HG02885 (cell line): ENCODE measurements around the gene CSRP1.
"Not testable (repeated sequence)": the region's sequence is repeated elsewhere in the genome, so short reads cannot be mapped to it uniquely, and the experiment has no call there.

ENCODE experiments used
- ATAC-seq: cut with Tn5 transposase; IDR thresholded peaks from one replicate; pipeline ENCODE4 v1.9.1; 2021; ENCODE audit warnings: mild to moderate bottlenecking; ENCODE audit not compliant: unreplicated experiment, poor library complexity

The CSRP1 gene

GRCh38 chr1:201506557-201507359 is at the start of gene CSRP1:
Gene CSRP1 (minus strand): TSS chr1:201507123. CDS start chr1:201496303, 10,820 bp downstream.
- ATAC-seq, result peak; percentile 88

GRCh38 chr1:201555593-201555945 is 48.6 kb upstream of the CSRP1 start:
- no peak for ATAC-seq

DNA sequence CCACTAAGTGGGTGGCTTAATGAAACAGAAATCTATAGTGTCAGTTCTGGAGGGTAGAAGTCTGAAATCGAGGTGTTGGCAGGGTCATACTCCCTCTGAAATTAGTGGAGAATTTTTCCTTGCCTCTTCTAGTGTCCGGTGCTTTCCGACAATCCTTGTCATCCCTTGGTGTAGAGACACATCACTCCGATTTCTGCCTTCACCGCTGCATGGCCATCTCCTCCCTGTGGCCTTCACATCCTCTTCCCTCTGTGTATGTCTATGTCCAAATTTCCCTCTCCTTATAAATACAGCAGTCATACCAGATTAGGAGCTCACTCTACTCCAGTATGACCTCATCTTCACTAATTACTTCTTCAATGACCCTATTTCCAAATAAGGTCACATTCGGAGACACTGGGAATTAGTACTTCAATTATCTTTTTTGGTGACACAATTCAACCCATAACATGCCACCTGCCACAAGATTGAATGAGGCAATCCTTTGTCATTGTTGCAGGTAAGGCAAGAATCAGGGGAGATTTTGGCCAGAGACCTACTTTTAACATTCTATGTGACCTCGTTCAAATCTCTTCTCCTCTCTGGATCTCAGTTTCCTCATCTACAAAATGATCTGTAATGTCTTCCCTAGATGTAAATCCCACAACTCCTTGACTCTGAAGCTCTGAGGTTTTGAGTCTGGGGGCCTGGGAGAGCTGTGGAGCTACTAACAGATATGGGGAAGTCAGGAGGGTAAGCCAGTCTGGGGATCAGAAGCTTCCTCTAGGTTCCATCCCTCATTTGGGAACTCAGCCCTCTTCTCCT is 48.1 kb upstream of the CSRP1 start:
- ATAC-seq, result no peak

- ATAC-seq, result no peak
Observed at GRCh38 chr1:201554190-201554600, 47.3 kb upstream of the CSRP1 start.

- ATAC-seq, result no peak
Observed at GRCh38 chr1:201553496-201554189, 46.7 kb upstream of the CSRP1 start.

DNA sequence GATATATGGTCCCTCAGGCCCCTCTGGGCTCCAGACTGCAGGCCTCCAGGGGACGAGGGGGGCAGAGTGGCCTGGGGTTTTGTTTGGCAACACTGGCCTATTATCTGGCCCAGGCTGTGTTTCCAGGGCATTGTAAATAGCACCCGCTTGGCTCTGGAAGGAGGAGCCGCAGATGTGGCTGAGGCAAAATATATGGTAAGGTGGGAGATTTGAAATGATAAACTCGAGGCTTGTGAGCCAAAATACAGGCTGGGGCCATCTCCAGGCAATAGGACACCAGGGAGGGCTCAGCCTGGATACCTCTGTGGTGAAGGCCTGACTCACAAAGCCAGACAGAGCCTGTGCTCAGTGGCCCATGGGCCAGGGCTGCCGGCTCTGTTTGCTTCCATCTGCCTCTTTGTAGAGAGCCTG is 46.0 kb upstream of the CSRP1 start:
- ATAC-seq, result no peak

DNA sequence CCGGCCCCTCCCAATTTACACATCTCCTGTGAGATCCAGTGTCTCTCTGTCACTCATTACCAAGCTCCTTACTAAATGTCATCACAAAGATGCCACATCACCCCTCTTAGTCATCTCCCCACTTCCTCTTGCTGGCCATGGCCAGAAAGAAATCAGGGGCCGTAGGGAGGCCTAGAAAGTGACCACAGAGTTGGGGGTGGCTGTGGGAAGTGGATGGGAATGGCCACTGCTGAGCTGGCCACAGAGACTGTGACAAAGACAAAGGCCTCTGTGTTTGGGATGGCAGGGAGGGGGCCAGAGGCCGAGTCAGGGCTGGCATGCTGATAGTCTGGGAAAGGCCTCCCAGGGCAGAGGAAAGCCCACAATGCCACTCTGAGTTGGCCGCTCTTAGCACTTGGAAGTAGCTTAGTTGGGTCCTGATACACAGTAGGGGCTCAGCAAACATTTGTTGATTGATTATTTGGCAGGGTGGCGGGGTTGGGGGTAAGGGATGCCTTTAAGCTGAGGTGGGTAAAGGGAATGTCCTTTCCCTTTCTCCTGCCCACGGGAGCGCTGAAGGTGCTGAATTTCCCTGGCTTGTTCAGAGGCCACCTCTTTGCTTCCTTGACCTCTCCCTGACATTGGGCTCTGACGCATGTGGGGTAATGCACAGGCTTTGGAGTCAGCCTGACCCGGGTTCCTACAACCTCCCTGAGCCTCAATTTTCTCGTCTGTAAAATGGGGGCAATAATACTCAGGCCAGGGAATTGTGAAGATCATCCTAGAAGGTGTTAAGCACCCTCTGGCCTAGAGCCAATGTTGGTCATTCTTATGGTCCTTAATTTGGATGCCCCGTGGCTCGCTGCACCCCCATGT is 45.2 kb upstream of the CSRP1 start:
- ATAC-seq, result no peak

DNA sequence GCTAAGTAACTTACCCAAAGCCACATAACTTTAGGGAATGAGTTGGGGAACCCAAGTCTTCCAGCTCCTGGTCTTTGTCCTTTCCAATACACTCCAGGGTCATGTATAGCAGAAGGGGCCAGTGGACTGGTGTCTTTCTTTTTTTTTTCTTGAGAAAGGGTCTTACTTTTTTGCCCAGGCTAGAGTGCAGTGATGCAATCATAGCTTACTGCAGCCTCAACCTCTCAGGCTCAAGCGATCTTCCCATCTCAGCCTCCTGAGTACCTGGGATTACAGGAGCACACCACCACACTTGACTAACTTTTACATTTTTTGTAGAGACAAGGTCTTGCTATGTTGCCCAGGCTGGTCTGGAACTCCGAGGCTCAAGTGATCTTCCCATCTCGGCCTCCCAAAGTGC is 44.2 kb upstream of the CSRP1 start:
- no peak for ATAC-seq

DNA sequence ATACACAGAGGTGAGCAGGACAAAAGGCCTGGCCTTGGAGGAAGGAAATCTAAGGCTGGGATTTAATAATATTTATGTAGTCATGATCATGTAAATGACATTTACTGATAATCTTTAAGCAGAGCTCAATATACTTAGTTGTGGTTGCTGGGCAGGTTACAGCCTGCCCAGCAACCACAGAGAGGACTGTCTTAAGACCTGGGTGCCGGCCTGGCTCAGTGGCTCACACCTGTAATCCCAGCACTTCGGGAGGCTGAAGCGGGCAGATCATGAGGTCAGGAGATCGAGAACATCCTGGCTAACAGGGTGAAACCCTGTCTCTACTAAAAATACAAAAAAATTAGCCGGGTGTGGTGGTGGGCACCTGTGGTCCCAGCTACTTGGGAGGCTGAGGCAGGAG is 42.6 kb upstream of the CSRP1 start:
- ATAC-seq, result not testable (repeated sequence)

DNA sequence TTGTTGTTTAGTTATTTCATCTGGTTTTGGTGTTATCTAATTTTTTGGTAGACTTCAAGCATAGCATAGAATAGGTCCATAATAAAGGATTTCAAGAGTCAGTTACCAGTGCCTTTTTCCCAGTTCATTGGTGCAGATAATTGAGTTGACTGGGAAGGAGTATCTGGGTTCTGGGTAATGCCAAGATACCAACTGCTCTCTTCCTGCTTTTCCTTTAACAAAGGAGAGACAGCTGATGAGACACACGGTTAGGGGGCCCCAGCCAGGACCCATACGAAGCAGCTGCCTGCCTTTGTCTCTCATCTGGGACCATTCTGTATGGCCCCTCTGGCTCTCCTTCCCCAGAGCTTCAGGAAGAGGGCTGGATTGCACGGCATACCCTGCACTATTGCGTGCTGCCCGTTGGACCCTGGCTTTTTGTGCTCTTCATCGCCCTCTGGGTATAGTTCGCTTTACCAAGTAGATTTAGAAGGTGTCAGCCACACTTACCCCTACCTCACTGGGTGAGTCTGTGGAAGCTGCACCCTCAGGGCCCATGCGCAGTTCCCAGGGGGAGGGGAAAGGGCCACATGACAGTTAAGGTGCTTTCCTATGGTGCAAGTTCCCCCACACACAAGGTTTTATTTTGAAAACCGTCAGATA is 39.0 kb upstream of the CSRP1 start:
- no peak for ATAC-seq

GRCh38 chr1:201544710-201545109 is 37.8 kb upstream of the CSRP1 start:
- no peak for ATAC-seq

- no peak for ATAC-seq
Observed at GRCh38 chr1:201543871-201544642, 37.1 kb upstream of the CSRP1 start.

DNA sequence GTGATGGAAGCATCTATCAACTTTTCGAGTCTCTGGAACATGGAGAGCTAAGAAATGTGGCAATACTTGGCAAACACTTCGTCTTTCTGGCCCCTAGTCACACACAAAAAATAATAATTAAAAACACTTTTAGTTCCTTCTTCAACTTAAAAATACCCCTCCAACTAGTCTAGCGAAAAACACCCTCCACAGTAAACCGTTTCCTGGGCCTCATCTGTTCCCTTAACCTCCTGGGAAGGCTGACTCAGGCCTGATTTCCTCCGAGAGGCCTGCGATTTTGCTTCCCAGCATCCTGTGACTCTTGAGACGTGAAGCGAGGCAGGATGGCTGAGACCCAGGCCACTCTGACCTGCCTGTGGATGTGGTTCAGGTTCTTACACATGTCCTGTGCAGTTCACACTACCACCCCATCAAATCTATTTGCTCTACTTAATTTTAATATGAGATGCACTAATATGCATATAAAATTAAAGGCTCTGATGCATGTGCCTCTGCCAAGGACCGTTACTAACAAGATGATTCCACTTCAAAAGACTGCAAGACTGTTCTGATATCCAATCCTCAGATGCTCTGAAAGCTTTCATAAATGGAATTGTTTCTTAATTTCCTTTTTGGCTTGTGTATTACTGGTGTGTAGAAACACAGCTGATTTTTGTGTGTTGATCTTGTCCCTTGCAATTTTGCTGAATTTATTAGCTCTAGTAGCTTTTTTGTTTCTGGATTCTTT is 35.5 kb upstream of the CSRP1 start:
- no peak for ATAC-seq

DNA sequence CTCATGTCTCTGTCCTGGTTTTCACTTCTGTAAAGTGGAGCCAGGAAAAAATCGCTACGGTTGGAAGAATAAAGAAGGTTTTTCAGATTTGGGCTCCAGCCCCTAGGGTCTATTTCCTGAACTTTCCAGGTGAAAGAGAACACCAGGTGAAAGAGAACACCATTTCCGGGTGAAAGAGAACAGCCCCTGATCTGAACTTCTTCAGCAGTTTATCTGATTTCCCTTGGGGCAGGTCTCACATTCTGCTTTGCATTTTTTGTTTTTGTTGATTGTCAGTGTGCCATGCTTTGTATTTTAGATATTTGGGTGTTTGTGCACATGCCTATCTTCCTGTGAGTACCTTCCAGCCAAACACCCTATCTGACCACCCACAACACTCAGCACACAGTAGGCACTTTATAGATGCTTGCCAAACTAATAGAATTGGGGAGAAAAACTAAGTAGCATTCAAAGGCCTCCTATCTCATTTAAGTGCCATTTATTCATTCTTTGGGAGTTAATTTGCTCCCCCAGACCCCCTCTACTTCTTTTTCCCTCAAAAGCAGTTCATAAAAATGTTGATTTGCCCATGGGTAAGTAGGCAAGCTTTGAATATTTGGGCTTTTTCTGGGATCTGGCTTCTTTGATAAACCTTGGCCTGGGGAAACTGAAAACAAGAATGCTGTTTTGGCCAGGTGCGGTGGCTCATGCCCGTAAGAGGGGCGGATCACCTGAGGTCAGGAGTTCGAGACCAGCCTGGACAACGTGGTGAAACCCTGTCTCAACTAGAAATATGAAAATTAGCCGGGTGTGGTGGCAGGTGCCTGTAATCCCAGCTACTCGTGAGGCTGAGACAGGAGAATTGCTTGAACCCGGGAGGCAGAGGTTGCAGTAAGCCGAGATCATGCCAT is 34.2 kb upstream of the CSRP1 start:
- no peak for ATAC-seq

DNA sequence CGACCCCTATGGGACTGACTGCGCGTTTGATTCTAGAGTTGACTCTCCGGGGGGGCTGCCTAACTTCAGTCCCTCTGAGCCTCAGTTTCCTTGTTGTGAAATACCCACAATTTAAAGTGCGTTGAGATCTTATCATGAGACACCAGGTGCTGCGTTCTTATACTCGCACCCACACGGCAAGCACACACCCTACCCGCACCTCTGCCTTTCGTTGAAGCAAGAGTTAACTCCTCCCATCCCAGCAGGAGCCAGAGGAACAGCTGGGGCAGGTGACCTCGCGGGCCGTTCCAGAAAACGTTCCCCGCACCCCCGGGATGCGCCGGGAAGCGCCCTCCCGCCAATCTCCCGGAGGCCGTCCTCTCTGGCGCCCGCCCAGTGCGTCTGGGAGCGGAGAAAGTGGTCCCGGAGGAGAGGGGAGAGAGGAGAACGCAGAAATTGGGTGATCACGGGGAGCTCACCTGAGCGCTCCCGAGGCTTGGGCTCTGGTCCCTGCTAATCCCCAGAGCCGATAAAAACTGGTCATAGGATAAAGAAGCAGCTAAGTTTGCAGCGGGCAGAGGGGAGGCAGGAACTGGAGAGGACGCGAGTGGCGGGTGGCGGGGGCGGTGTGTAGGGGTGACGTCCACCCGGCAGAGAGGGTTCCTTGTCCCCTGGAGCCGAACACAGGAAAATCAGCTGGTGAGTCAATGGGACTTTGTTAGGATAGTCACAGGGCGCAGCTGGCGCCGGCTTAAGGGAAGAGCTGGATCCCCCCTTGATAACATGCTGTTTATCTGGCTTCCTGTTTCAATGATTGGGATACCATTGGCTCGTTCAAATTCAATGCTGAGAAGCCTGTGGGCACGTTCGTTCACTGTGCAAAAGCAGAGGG is 32.9 kb upstream of the CSRP1 start:
- ATAC-seq, result no peak
